ENCODE measurements around the gene FSIP1.

FSIP1 gene

DNA sequence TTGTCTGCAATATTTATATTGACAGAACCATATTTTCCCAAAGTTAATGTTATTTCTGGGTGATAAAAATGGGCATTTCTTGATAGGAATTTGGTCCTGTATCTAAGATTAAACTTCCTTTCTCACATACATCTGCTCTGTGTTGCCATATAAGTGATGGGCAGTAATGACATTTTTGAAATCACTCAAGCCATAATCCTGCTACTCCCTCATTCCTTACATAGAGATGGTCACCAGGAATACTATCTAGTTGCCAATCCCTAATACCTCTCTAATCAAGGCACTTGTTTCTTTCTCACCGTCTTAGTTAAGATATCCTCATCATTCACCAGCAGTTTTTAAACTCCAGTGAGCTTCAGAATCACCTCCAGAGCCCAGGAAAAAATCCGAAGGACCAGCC is 68.4 kb downstream of the FSIP1 start:
- no peak for DNase-seq

DNA sequence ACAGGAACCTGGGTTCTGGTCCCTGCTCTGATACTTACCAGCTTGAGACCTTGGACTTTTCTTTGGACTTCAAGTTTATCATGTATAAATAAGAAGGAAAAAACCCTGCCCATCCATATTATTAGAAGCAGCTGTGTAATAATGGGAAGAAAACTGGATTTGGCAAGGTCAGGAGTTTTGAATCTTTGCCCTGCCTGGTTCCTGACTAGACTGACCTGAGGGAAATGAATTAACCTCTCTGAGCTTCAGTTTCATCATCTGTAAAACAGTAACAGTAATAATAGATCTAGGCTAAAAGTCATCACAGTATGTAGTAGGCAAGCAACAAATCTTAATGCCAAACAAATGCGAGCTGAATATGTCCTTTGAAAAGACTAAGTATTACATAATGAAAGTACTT is 68.8 kb downstream of the FSIP1 start:
- DNase-seq, result no peak

DNA sequence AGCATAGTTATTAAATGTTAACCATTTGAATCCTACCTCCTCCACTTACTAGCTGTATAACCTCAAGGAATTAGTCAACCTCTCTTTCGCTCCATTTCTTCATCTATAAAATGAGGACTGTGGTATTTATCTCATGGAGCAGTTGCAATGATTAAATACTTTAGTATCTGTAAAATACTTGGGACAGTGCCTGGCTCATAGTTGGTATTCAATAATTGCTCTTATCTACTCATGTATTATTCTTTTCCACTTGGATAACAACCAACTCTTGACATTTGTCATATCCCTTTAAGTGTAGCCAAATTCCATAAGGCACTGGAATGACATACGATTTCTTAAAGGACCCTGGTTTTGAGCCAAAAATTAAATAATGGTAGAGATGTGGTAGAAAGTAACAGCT is 72.0 kb downstream of the FSIP1 start:
- no peak for DNase-seq

DNA sequence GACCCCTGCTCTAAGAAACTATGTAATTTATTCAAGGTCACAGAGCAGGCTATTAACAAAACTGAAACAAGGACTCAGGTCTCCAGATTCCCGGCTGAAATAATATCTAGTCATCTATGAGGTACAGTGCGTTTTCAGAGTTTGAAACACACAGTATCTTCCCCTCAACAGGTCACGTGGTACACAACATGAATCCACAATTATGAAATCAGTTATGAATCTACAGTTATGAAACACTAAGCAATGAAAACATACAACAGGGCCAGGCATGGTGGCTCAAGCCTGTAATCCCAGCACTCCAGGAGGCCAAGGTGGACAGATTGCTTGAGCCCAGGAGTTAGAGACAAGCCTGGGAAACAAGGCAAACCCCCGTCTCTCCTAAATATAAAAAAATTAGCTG is 72.7 kb downstream of the FSIP1 start:
- DNase-seq, result no peak

DNA sequence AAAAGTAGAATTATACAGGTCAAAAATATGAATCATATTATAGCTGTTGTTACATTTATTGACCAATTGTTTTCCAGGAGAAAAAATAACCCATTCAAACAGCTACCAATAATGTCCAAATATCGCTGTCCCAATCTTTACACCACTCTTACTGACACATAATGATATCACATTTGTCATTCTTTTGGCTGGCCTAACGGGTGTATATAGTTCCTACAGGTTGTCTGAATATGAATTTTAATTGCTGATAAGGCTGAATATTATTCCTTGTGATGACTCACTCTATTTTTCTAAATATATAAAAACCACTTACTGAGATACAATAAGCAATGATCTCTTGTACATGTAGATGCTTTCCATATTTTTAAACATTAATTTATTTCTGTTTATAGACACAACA is 76.4 kb downstream of the FSIP1 start:
- no peak for DNase-seq

DNA sequence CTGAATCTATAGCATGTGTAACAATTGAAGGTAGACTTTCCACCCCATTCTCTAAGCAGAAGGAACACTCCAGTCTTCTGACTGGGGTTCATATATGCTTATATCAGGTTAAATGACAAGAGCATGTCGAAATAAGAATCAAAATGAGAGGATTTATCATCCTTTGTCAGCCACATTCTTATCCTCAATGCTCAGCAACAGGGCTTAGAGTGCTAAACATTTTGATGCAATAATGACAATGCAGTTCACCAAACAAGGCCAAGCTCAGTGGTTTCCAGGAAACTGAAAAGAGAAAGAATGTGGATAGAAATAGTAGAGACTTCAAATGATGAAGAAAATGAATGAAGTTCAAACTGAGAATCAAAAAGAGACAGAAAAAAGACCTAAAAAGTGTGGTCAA is 78.0 kb downstream of the FSIP1 start:
- no peak for DNase-seq

DNA sequence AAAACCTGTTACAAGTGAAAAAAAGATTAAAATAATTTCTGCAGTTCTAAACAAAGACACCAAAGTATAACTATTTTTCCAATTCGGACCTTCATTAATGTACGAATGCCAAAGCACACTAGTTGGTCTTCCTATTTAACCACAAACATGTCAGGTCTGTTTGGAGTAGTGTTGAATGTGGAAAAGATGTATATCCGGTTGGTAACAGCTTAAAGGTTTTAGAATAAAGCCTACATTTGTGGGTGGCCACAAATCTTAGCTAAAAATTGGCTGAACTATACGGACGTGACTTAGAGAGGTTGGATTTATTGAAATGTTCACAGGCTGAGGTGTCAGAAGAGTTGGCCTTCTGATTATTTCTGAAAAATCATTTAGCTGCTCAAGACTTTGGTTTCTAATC is 78.4 kb downstream of the FSIP1 start:
- no peak for DNase-seq

DNA sequence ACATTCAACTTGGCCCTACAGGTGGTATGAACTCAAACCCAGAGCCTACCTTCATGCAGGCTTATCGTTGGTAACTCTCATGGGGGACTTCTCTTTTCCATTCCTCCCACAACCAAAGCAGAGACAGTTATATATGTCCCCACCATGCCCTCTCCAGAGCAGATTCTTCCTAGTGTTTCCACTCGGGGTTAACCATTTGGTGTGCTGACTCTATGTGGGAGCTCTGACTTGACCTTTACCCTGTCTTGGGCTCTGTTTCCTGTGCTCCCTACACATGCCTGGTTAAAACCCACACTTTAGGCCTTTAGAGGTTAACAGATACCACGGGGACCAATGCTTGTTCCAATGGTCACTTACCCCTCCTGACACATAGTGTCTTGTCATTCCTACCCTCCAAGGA is 80.7 kb downstream of the FSIP1 start:
- DNase-seq, result no peak

DNA sequence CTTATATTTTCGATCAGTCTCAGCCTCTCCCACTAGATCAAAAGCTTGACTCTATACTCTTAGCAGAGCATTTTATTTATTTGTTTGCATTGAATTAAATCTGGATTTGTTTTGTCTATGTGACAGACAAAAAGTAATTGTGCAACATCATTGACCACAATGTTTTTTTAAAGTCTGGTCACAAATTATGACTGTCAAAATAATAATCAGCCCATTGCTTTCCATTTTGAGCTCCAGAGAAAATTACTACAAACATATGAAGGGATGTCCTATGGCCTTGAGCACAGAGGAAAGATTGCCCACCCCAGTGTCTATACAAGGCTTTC is 82.3 kb downstream of the FSIP1 start:
- DNase-seq, result no peak

DNA sequence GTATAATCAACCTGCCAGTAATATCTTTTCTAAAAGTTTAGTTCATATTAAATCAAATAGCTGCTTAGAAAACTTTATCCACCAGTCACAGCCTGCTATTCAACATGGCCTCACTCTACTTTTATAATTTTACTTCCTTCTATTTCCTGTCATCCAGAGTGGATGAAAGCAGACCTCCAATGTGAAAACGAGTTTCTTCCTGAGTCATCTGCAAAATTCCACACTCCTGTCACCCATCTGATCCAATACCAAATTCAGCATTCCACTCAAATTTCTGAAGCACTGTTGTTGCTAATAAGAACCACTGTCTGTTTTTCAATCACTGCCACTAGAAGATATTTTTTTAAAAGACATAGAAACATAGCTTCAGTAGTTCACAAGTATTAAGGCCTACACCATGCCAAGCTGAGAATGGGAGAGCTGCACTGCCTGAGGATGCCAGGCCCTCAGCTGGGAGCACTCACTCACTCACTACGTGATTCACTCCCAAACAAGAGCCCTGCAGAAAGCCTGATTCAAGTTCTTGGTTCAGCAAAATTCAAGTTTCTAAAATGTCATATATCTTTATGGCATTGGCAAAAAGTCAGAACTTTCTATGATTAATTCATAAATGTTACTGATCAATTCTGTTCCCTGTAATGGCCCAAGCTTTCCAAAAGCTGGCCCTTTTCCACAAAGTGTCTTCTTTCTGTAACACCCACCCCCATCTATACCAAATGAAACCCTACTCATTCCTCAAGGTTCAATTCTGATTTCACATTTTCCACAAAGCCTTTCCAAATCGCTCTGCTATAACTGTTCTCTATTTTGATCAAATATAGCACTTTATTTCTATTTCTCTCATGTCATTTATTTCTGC is 82.9 kb downstream of the FSIP1 start:
- no peak for DNase-seq

DNA sequence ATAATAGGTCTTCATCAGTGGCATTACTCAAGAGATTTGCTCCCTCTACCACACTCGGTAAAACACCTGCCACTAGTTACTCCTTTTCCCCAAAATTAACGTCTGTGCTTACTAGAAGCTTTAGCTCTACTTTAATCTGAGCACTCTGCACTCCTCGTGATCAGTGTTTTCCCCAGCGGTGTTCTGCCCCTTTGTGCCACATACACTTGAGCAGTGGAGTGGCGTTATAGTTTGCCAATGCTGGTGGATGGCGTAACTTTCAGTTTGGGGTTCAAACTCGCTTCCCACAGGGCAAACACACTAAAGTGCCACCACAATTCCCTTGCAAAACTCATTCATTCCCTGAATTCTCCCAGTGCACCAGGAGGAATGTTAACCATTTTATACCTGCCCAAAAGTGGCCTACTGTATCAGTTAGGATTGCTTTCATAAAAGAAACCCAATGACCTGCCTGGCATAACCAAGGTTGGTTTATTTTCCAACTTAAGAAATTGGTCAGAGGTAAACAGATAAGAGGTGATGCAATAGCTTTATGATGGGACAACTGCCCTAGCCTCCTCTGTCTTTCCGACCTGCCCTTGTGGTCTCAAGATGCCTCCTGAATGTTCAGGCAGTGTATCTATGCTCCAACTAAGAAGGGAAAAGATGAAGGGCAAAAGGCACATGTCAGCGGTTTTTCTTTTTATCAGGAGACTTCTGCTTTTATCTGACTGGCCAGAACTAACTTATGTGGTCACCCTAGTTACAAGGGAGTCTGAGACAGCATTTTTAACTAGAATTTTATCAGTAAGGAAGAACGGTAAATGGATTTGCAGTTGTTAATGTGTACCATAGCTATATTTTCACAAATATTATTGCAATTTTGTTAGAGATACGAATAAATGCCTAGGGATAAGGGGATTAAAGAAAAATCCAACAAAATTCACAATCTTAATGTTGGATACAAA is 83.9 kb downstream of the FSIP1 start:
- DNase-seq, result no peak

DNA sequence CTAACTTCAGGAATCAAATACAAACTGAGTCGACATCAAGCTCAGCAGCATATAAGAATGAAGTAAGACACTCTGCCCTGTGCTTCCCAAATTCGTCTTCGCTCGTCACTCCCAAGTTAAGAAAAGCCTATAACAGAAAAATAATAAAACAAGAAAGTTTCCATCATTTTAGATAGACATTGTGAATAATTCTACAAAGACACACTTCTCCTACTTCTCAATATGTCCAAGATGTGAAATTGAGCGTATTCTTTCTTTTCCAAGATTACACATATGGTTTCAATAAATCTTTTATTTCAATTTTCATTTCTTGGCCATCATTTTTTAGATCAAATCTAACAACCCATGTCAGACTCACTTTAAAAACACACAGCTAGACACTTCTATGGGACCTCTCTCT is 85.1 kb downstream of the FSIP1 start:
- DNase-seq, result no peak

DNA sequence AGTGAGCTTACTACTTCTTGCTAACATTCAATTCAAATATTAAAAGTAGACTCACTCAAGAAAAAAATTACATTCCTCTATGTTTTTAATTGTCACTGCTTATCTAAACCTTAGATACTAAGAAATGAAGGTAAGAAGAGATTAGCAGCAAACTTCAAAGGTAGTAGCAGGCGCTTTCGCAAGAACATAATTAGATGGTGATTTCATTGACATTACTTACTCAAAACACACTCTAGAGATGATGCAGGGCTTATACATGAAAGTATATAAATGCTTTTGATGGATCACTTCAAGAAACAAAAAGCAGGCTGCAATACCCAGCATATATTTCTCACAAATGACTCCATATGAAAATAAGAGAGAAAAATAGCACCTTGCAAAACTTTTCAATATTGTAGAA is 86.8 kb downstream of the FSIP1 start:
- DNase-seq, result no peak

DNA sequence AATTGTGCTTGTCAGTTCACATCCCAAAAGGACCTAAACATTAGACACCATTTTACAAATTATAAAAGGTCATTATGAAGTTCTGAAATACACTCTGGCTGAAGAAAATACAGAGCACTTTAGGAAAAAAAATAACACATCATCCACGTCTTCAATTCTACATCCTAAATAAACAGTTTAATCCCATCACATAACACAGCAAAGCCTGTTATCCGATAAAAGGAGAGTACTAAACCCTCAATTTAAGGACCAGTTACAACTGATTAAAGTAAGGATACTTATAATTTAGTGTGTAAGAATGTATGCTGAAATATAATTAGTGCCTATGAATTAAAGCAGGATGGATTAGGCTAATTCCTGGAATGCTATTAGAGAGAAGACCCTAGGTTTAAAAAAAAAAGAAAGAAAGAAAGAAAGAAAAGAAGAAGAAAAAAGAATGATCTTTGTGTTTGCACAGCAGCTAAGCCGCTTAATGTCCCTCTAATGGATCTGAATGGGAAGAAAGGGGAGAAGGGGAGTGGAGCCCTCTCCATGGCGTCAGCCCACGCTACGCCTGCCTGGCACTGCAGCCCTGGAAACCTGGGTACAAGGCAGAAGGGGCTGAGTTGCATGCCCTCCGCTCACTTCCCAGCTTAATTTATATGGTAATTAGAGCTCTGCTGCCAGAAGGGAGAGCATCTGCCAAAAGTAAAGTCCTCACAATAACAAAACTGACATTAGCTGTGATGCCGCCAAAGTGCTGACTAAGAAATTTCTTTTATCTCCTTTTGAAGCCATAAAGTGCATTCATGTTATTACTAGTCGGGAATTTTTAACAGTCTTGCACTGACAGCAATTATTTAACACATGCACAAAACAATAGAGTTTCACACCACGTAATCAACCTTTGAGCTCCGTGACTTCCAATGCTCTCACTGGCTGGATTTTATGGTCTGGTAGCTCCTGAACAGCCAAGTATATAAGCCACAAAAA is 90.0 kb downstream of the FSIP1 start:
- no peak for DNase-seq

DNA sequence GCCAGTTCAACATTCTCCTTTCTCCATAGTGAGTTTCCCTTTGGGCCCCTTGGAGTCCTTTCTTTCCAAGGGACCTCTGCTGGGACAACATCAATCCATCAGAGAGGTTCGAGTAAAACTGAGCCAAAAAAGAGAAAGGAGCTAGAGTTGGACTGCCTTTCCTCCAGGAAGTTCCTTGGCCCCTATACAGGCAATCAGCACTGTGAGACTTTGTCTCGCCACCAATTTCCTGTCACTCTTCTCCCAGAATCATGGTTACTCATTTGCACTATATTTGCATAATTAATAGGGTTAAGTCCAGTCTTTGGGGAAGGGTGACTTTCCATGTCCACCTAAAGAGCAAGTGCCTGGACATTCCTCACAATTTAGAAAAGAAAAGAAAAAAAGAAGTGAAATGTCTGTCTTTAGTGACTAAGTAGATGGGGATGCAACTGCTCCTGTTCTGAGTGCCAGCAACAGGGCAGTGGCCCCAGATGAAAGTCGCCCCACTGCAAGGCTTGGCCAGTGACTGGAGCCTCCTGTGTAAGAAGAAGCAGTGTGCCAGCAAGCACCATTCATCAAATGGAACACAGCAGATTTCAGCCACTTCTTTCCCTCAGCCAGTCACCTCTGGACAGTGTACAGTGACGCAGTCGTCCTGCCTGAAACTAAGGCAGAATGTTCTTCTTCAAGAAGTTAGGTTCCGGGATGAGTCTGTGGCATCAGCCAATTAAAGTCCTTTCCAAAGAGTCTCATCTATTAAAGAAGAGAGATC is 91.6 kb downstream of the FSIP1 start:
- no peak for DNase-seq

DNA sequence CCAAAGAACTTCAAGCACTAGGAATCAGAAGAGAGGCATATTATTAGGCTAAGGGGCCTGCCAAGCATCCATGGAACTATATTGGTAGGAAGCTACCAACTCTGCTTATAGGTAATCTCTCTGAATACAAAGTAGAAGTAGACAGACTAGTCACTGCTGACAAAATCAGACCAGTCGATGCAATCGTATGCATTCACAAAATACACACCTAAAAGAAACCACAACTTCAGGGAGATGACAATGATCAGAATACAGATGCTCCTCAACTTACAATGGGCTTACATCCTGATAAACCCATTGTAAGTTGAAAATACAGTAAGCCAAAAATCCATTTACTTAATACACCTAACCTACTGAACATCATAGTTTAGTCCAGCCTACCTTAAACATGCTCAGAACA is 94.7 kb downstream of the FSIP1 start:
- DNase-seq, result no peak

DNA sequence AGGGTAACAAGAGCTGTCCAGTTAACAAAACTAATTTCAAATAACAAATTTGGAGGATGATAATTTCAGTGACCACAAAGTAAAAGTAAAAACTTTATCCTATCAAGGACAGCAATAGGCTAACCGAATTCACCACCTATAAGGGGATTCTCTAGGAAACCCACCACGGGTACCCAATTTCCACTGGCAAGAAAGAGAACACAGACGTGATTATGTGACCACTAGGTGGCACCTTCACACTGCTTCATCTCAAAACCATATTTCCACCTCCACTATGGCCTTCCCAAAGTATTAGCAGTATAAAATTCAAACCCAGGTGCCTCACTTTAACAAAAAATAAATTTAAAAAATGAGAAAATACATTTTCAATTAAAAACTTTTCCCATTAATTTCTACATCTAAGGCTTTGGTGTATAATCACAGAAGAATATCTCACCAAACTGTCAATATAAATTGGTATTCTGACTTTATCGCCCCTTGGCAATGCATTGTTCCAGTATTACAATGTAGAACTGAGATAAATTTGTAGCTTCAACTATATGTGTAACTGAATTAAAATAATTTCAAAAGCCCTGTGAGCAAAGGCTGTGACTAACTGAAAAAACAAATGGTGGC is 96.5 kb downstream of the FSIP1 start:
- peak; percentile 41 for DNase-seq

DNA sequence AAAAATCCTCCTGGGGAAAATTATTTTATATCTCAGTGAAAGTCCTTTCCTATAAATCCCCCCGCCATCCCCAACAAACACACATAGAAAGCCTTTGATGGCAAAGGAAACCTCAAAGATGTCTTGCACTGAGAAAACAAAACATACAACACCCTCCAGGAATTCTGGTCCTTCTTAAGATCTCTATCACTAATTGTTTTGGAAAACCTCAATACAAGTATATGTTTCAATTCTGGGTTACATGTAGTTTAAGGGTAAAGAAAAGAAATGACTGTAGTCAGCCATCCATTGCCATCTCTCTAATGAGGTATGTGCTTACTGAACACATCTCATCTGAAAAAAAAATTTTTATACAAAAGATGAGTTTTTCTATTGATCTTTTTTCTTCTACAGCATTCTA is 97.3 kb downstream of the FSIP1 start:
- DNase-seq, result no peak

DNA sequence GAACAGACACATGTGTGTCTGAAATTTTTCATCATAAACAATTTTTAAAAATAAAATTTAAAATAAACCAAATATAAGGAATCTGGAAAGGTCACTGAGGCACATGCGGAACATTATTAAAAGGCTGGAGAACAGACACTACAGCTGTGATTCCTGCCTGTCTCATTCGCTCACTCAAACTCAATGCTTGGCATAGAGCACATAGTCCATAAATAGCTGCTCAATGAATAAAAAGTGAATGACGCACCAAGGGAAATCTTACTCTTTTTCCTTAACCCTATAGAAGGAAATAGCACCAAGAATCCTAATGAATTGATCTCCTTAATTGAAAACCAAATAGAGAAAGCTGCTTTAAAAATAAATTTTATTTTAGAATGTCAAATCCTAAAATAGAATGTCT is 98.4 kb downstream of the FSIP1 start:
- DNase-seq, result no peak

DNA sequence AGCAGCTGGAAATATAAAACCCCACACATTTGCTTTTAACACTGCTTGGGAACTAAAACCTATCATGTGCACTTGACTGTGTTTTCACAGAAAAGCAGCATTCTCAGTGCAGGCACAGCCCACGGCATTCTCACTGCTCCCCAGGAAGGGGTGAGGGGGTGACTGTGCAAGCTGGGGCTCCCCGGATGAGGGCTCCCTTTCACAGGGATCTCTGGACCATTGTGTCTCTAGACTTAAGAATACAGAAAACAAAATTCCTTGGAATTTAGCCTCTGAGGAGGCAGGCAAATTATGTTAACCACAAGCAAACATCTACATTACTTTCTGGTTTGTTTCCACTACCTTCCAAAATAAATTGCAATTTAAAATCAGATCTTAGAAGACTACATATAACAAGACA is 100.3 kb downstream of the FSIP1 start:
- no peak for DNase-seq

DNA sequence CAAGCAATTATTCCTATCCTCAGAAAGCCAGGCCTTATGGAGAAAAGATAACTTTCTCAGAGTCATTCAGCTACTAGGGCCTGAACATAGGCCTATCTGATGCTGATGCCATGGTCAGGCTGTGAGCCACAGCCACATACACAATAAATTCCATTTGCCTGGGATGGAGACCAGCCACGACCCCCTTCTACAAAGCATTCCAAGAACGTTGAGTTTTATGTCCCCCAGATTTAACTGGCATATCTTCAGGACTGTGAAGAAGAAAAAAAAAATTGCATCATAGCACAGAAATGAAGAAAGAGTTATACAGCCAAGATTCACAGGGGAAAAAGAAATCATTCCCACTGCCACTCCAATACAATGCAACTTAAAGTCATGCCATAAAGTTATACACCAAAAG is 101.8 kb downstream of the FSIP1 start:
- no peak for DNase-seq

DNA sequence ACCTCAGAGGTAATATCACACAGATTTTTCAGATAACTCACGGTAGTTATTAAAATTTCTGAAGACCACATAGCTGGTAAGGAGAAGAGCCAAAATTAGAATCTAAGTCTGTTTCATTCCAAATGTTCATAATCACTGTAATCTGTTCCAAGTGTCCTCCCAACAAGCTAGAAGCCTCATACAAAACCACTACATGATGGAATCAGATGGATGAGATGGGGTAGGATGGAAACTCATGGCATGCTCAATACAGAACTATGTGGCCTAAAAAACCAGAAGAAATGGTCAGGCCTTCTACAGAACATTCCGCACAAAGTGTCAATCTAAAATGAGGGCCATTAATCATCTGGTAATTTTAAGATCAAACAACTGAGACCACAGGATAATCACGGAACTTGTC is 110.0 kb downstream of the FSIP1 start:
- DNase-seq, result no peak
